ENCODE measurements around the gene RTN4R.

Gene RTN4R

GRCh38 chr22:20242393-20243175, 25.5 kb downstream of the RTN4R start:
- no peak for FAIRE-seq
- DNase-seq (ENCODE audit: low spot score) = no peak

DNA sequence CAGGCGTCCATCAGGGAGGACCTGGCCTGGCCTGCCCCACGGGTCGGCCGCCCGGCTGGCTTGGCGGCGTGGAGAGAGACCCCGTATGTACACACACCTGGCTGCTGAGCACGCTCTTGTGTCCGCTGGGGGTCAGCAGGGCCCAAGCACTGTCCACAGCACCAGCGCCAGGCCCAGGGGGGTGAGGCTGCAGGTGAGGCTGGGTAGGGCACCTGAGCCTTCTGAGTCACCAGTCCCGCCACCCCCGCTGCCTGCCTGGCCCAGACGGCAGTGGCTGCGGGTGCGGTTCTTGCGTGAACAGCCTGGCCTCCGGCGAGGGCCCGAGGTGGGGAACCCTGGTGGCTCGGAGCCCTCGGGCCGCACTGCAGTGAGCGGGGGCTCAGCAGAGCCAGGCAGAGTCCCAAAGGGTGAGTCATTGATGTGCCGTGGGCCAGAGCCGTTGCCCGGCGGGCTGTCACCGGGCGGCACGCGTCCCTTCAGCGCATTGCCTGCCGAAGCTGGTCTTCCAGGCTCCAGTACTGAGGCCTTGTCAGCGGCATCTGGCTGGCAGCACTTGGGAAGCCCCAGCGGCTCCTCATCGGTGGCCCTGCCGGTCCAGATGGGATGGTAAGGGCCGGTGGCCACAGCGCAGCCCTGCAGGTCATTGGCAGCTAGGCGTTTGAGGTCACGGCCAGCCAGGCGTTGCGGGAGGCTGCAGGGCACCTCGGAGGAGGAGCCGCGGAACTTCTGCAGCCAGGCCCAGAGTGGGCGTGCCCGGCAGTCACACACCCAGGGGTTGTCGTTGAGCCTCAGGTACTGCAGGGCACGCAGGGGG, 26.3 kb downstream of the RTN4R start:
- FAIRE-seq (no peak), DNase-seq (ENCODE audit: low spot score) (no peak)

GRCh38 chr22:20240900-20241299, 27.2 kb downstream of the RTN4R start:
- no peak for FAIRE-seq
- DNase-seq (ENCODE audit: low spot score) = no peak

- FAIRE-seq (no peak), DNase-seq (ENCODE audit: low spot score) (no peak)
Measured at GRCh38 chr22:20240447-20240764, 27.7 kb downstream of the RTN4R start.

DNA sequence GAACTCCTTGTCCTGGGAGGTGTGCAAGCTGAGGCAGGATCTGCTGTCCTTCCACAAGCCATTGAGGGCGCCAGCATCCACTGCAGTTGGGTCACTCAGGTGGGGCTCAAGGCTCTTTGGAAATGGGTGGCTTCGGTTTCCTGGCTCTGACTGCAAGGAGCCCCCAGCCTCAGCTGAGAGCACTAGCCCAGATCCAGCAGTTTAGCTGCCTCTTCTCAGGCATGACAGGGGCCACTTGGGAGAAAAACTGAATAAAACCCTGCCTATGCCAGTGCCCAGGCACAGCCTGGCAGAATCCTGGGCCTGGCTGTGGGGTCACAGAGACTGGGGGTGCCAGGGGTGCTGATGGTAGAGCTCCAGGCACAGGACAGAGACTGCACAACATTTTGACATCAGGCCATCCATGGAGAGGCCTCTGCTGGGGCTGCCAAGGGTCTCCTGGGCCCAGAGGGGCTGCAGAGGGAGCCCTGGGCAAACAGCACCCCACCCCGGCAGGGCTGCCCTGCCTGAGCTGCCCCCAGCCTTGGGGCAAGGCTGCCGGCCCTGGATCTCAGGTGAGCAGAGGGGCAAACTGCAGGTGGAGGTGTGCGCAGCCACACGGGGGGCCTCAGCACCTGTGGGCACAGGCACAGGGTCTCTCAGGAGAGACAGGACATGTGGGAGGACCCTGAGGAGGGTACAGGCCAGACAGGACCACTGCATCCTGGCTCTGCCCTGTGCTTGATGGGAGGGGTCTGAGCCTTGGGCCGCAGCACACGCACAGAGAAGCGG, 28.3 kb downstream of the RTN4R start:
- FAIRE-seq (no peak), DNase-seq (ENCODE audit: low spot score) (no peak)

DNA sequence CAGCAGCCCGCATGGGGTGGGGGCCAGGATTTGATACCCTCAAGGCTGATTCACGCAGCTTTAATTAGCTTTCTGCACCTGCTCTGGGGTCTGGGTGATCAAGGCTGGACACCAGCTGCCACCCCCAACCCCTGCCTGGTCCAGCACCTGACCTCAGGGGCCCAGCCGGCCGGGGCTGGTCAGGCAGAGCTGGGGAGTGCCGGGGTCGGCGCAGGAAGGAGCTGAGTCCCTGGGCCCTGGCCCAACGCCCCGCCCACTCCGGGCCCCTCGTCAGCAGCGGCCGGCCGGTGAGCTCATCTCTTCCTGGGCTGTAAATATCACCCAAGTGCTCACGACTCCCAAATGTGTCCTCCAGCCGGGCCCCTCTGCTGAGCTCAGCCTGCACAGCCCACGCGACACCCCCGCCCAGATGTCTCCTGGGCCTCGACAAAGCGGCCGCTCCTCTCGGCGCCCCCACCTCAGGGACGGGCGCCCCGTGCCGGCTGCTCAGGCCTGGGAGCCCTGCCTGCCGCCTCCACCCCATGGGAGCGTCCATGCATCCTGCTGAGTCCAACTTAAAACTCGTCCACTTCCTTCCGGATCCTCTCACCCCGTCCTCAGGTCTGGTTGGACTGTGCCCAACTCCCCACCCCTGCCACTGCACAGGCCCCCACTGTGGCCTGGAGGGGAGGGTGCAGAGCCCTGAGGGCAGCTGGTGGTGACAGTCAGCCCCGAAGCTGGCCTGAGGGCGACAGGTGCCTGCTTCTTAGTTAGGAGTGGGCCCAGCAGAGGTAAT, 29.0 kb downstream of the RTN4R start:
- no peak for FAIRE-seq
- no peak for DNase-seq (ENCODE audit: low spot score)

GRCh38 chr22:20238536-20238900, 29.6 kb downstream of the RTN4R start:
- FAIRE-seq = no peak
- DNase-seq (ENCODE audit: low spot score) = peak; percentile 9

DNA sequence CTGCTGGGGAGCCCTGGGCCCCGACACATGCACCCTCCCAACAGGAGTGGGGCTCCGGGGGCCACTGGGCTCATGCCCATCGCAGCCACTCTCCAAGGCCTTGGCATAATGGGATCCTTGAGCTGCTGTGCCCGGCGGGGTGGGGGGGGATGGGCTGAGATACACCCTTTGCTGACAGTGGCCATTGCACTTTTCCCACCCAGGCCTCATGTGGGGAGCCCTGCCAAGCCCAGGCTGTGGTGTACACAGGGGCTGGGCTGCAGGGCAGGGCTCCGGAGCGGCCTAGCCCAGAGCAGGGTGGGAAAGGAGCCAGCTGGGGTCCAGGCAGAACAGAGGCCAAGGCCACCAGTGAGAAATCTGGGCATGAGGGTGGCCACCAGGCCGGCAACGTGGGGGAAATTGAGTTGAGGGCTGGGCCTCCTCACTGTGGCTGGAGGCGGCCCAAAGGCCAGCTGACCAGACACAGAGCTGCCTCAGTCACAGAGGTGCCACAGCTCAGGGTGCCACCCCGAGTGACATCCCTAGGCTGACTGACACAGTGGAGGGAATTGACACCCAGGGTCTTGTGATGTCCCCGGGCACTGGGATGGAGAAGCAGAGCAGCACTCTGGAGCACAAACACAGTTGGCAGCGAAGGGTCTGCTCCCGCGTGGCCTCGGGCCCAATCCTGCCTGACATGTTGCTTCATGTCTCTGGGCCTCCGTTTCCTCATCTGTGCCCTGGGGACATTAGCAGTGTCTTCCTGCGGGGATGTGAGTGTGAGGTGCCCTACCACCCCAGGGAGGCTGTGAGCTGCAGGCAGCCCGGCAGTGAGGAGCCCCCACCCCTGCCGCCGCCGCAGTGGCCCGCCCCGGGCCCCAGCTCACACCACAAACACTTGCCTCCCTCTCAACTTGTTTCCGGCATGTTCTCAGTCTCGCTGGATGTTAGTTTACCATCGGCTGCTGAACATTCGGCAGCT, 30.4 kb downstream of the RTN4R start:
- FAIRE-seq = no peak

GRCh38 chr22:20236052-20236717, 31.9 kb downstream of the RTN4R start:
- FAIRE-seq (no peak), DNase-seq (ENCODE audit: low spot score) (no peak)

More for the DNA sequence above, 30.4 kb downstream of the RTN4R start:
- DNase-seq (ENCODE audit: low spot score) = no peak

GRCh38 chr22:20235389-20235991, 32.6 kb downstream of the RTN4R start:
- no peak for FAIRE-seq
- no peak for DNase-seq (ENCODE audit: low spot score)

- FAIRE-seq = no peak
- DNase-seq (ENCODE audit: low spot score) = no peak
Measured at GRCh38 chr22:20234760-20235388, 33.2 kb downstream of the RTN4R start.

DNA sequence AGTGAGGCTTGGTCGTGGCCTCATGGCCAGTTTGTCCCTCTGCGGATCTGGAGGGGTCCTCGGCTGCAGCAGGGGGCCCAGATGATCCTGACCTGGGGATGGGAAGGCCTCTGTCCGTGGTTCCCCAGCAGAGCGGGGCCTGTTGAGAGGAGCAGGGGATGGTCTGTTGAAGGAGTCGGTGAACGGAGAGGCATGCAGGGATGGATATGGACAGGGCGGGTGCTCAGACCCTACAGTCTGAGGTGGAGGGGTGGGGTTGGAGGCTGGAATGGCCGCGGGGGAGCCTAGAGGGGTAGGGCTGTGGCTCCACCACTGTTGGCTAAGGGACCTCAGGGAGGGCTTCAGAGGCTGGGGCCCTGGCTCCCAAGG, 33.8 kb downstream of the RTN4R start:
- FAIRE-seq (no peak), DNase-seq (ENCODE audit: low spot score) (no peak)

- FAIRE-seq = no peak
- no peak for DNase-seq (ENCODE audit: low spot score)
Measured at GRCh38 chr22:20233351-20234313, 34.5 kb downstream of the RTN4R start.

GRCh38 chr22:20232781-20233180, 35.3 kb downstream of the RTN4R start:
- DNase-seq (ENCODE audit: low spot score) (no peak), FAIRE-seq (no peak)

DNA sequence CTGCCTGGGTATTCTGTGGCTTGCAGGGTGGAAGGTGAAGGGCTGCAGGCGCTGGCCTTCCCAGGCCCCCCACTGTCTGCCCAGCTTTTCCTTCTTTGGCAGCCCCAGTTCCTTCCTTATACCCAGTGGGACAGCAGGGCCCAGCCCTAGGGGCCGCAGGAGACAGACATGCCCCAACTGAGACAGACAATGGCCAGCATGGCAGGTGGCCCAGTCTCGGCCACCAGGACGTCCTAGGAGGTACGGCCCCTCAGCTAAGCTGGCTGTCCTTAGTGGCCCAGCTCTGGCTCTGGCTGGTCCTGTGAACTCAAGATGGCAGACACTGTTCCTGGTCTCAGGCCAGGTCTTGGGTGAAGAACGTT, 35.9 kb downstream of the RTN4R start:
- FAIRE-seq = no peak
- DNase-seq (ENCODE audit: low spot score) = no peak

- no peak for FAIRE-seq
- no peak for DNase-seq (ENCODE audit: low spot score)
Measured at GRCh38 chr22:20231514-20232236, 36.4 kb downstream of the RTN4R start.

DNA sequence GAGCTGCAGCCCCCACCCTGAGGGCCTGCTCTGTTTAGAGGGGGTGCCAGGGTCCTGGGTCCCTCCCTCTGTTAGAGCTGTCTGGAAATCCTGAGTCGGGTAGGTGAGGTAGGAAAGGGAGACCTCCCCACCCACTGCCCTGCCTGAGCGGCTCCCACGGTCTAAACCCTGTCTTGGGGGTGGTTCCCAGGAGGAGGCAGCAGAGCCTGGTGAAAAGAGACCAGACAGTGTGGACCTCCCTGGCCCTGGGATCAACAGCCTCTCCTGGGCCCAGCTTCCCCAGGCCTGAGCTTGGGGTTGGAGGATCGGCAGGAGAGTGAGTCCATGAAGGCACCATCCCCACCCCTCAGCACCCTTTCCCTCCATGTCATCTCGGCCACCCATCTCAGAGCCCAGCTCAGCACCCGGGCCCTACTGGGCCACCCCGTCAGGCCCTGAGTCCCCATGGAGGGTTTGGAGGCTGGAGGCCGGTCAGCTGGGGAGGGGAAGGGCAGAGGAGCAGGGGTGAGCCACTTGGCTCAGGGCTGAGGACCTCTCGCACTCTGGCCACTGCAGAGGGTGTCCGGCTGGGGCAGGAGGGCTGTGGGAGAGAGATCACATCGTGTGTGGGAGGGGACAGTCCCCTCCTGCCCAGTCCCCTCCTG, 37.2 kb downstream of the RTN4R start:
- FAIRE-seq (no peak), DNase-seq (ENCODE audit: low spot score) (no peak)

Measured in RCC 7860 (cell line).